Activated CD8-positive, alpha-beta memory T cell treated with anti-CD3 and anti-CD28 coated beads for 4 hours (primary cell): Measurements from ENCODE around the gene VPS37C.
"Not testable (repeated sequence)": the region's sequence is repeated elsewhere in the genome, so short reads cannot be mapped to it uniquely, and the experiment has no call there.

Source experiments
- DNase-seq, 2 donors: peaks; one replicate each; pipeline ENCODE4 v3.0.0-alpha.2; 2020; ENCODE audit warnings: low read depth in 2 of 2

Gene VPS37C

DNA sequence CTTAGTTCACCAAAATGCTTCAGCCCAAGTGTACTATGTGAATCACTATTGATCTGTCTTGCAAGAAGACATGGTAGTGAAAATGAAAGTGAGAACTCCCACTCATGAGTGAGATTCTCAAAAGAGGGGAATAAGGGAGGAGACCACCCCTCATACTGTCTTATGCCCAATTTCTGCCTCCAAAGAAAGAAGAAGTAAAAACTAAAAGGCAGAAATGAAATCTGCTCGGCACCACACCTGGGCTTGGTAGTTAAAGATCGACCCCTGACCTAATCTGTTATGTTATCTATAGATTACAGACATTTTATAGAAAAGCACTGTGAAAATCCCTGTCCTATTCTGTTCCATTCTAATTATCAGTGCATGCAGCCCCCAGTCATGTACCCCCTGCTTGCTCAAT lies 63.0 kb downstream of the VPS37C start:
- not testable (repeated sequence) for DNase-seq

DNA sequence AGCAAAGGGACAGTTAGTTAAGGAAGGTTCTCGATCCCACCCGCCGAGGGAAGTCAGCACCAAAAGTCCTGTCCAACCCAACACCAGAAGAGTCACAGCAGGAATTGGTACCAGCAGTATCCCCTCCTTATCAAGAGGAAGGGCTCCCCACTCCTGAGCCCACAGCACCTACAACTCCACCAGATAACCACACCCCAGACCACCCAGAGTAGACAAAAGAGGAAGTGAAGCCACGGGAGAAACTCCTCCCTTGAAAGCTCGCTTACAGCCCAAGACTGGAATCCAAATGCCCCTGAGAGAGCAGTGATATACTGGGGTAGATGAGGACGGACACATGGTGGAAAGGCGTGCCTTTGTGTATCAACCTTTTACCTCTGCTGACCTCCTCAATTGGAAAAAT lies 66.2 kb downstream of the VPS37C start:
- DNase-seq: no peak

DNA sequence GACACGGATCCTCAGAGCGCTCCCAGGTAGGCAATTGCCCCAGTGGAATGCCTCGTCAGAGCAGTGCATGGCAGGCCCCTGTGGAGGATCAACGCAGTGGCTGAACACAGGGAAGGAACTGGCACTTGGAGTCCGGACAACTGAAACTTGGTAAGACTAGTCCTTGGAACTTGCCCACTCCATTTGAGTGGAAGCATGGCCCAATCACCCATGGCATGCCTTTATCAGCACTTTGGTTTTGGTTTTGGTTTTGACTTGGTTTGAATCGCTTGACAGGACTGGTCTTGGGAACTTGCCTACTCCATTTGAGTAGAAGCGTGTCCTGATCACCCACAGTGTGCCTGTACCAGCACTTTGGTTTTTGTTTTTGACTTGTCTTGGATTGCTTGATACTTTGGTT lies 67.1 kb downstream of the VPS37C start:
- not testable (repeated sequence) for DNase-seq

GRCh38 chr11:61092908-61093763 lies 68.1 kb downstream of the VPS37C start:
- DNase-seq: no peak

- DNase-seq: peak in 1 of 2 donors; percentile 25
Measured at GRCh38 chr11:61092280-61092766, 68.9 kb downstream of the VPS37C start.

- DNase-seq: no peak
Measured at GRCh38 chr11:61091373-61092279, 69.6 kb downstream of the VPS37C start.

GRCh38 chr11:61090982-61091372 lies 70.2 kb downstream of the VPS37C start:
- DNase-seq: no peak

GRCh38 chr11:61090521-61090920 lies 70.7 kb downstream of the VPS37C start:
- no peak for DNase-seq

- no peak for DNase-seq
Measured at GRCh38 chr11:61089806-61090491, 71.3 kb downstream of the VPS37C start.

DNA sequence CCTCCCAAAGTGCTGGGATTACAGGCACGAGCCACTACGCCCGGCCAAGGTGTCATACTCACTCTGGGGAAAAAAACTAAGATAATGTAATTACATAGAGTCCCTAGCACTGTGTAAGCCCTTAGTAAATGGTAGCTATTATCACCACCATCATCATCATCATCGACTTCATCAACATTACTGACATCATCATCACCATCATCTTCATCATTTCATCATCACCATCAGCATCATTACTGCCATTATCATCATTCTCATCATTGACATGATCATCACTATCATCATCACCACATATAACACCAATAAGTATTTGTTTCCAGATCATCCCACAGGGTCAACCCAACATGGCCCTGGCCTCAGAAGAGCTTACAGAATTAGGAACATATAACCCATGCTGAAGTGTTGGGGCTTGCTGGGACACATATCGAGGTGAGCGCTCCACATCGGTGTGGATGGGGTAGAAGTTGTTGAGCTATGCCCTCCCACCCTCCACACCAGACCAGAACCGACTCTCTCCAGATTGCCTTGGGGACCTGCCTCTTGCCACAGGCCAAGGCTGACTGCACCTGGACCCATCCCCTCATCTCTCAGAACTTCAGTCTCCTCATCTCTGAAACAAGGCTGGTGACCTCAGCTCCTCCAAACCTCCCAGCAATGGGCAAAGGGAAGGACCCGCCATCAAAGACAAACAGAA lies 73.7 kb downstream of the VPS37C start:
- no peak for DNase-seq

GRCh38 chr11:61083601-61084147 lies 77.6 kb downstream of the VPS37C start:
- DNase-seq: no peak

DNA sequence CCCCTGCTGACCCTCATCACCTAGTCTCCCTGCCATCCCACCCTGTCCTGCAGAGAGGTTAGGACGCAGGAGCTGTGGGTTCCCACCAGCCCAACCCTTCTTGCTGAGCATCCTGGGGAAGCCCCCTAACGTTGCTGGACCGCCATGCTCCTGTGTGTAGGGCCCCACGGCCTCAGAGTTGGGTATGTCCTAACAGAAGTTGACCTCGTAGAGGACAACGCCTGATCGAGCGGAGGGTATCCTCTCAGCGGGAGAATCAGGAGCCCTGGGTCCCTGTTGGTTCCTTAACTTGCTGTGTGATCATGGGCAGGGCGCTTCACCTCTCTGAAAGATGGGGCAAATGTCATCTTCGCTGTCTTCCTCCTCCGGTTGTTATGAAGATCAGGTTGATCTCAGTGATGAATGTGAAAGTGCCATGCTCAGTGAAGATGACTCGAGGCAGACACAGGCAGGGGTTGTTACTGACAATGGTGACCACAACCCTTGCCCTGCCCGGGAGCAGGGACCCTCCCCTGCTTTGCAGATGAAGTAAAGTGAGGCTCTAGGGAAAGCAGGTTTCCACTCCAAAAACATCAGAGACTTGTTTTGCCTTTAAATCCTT lies 78.2 kb downstream of the VPS37C start:
- no peak for DNase-seq

GRCh38 chr11:61082062-61082870 lies 79.0 kb downstream of the VPS37C start:
- DNase-seq: no peak

DNA sequence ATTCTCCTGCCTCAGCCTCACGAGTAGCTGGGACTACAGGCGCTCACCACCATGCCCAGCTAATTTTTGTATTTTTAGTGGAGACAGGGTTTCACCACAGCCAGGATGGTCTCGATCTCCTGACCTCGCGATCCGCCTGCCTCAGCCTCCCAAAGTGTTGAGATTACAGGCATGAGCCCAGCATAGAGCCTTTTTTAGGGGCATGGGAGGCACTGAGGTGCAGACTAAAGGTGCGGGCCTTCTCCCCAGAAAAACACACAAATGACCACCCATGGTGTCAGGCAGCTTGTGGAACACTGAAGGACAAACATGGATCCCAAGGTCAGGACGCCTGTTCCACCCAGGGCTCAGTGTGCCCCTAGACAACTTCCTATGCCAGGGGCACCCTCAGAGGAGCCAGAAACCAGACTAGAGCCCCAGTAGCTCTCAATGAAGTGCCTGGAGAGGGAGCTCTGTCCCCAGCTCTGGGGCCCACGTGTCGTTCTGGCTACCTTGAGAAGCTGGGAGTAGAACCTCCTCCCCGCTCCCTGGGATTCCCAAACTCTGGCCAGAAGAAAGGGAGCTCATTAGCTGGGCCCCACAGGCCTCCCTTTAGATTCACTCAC lies 80.1 kb downstream of the VPS37C start:
- no peak for DNase-seq

- no peak for DNase-seq
Measured at GRCh38 chr11:61080526-61080925, 80.7 kb downstream of the VPS37C start.
